GM12874 (cell line): ENCODE results near the gene ADAMTSL1.

Experiments
- TF ChIP-seq, protein P1 (sequence below): IDR thresholded peaks from 2 replicates; pipeline ENCODE4 v1.5.1; 2011; ENCODE audit warnings: low read depth, mild to moderate bottlenecking, control low read depth, low read length, moderate library complexity; ENCODE audit not compliant: insufficient read depth

ADAMTSL1 gene

DNA sequence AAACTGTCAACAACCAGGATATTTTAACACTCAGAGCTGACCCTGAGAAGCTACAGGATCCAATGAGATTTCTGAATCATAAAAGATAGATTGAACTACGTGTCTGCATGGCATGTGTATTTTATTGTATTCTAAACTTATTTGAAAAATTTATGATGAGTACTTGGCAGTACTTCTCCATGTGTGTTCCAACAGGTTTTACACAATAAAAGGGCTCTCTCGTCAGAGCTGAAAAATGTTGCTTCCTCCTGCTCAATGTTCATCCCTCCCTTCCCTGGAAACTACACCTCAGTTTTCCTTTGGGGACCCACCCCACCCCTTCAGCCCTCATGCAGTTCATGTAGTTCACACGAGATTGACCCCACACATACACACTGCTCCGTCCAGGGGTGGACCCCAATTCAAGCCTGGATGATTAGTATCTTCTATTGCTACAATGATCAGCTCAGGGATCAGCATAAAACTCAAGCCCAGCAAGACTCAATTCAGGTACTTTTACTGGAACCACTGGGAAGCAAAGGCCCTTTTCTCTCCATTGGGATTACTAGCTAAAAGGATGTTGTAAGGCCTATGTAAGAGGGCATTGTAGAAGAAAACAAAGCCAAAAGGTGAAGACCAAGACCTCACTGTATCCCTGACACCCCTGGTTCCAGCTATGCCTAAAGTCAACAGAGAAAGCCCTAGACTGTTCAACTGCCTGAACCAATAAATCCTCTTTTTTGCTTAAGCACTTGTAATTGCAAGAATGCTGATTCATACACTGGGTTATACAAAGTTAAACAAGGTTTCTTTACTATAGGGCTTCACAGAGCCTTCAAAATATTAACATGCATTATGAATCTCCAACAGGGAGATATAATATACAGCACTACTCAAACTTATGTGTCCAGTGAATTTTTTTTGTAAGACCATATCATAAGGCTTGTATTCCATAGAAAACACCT lies 446.5 kb downstream of the ADAMTSL1 start:
- TF ChIP-seq, protein P1, sequence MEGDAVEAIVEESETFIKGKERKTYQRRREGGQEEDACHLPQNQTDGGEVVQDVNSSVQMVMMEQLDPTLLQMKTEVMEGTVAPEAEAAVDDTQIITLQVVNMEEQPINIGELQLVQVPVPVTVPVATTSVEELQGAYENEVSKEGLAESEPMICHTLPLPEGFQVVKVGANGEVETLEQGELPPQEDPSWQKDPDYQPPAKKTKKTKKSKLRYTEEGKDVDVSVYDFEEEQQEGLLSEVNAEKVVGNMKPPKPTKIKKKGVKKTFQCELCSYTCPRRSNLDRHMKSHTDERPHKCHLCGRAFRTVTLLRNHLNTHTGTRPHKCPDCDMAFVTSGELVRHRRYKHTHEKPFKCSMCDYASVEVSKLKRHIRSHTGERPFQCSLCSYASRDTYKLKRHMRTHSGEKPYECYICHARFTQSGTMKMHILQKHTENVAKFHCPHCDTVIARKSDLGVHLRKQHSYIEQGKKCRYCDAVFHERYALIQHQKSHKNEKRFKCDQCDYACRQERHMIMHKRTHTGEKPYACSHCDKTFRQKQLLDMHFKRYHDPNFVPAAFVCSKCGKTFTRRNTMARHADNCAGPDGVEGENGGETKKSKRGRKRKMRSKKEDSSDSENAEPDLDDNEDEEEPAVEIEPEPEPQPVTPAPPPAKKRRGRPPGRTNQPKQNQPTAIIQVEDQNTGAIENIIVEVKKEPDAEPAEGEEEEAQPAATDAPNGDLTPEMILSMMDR: no peak

DNA sequence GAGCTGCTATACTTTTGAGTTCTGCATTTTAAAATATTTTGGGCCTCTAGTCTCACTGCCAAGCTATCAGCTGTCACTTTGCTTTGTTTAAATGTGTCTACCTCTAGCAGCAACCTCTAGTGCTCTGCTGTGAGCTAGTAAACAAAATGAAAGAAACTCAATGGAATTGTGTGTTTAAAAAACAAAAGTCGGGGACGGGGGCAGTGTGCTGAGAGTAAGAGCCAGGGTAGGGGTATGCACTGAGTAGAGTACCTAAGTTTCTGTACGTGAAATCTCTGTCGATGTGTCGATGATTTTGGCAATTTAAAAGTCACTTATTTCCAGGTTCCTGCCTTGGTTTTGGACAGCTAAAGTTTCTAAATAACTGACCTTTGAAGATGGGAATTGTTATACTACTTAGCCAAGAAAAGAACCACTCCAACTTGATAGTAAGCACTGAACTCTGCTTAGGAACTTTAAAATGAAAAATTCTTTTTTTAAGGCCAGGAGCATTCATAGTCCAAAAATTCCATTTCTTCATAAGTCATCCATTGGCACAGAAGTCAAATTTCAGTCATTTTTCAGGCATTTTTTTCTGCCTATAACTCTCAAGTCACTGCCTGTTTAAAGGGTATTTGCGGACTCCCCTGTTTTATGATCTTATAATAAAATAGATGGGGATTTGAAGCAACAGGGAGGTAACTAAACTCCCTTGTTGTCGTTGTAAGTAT lies 447.6 kb downstream of the ADAMTSL1 start:
- TF ChIP-seq, protein P1: no peak

DNA sequence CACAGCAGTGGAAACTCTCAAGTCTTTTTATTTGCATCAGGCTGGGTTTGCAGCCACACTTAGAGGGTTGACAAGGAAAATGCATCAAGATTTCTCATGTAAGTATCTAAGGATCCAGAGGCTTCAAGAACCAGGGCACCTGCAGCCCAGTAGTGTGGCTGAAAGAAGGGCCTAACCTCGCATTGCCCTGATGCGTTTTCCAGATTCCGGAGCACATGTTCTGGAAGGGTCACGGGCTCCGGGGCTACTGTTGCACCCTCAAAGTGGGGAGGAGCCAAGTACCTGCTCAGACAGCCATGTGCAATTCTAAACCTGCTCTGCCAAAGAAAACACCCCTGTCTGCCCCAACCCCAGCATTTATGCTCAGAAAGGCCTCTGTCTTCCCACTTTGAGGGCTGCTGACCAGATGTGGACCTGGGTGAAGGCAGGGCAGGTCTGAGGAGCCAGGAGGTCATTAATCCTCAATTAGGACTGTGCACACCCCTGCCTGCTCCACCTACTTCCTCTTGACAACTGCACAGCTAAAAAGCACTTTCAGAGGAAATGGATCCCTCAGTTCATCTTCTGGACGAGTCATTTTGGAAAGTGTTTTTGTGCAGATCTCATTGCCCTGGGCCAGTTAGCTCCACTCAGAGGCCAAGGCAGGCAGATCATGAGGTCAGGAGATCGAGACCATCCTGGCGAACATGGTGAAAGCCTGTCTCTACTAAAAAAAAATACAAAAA lies 448.4 kb downstream of the ADAMTSL1 start:
- TF ChIP-seq, protein P1: no peak

DNA sequence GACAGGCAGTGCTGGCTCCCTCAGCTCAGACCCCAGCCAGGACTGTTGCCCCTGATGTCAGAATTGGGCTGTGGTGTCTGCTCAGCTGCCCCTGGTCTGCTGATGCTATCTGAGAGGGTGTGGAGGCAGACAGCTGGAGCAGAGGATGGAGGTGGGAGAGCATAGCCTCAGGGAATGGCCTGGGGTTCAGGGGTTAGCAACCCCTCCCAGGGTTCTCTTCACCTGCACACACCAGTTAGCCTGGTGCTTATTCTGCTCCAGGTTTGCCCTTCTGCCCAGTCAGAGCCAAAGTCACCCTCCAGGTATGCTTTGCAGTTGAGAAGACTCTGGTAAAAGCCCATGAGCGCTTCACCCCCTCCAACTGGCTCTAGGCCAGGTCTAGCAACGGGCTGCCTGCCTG lies 449.2 kb downstream of the ADAMTSL1 start:
- TF ChIP-seq, protein P1: no peak

DNA sequence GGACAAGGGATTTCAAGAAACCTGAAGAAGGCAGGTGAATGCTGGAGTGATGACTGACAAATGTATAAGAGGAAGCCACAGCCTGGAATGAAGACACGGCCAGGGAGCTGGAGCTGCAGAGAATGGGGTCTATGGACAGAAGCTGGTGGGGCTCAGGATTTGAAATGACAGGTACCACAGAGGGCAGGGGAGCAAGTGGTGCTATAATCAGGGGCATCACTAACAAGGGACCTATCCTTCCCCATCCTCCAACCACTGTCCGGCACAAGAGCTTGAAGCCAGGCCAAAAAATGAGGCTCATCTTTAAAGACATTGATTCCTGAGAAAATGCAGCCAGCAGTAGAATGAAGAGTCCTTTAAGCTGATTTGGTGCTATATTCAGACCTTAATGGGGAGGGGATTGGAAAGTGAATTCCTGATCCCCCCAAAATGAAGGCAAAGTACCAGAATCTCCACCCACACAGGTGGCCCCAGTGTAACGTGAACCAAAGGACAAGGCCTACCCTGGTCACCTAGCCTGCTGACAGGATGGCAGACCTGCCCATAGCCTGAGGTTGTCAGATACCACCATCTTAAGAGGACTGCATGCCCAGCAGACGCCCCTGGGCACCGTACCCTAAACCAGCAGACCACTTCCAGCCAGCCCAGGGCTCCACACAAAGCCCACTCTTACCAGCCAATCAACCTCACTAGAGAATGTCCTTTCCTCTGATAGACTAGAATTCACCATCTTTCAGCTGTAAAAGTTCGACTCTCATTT lies 449.9 kb downstream of the ADAMTSL1 start:
- TF ChIP-seq, protein P1: no peak

DNA sequence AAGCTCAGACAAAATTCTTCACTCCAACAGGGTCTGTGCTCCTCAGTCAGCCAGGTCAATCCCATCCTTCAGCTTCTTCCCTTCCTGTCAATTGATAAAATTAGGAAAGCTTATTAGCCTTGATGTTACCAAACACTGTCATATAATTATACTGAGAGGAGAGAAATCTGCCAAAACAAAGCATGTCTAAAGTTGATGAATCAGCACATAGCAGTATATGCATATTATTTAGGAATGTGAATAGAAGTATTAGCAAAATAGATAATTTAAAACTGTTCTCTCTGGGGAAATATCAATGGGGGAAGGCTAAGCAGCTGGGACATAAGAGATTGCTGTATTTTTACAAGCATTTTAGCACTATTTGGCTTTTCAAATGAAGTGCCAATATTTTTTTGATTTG lies 451.9 kb downstream of the ADAMTSL1 start:
- TF ChIP-seq, protein P1: no peak
